HAP-1 (cell line): Measurements from ENCODE around the gene KCNK10.

Source experiments
- DNase-seq, 2 experiments: peaks; one replicate each; pipeline ENCODE4 v3.0.0-alpha.2; 2016 to 2020; ENCODE audit warnings: low spot score in 2 of 2
- H3K27me3 ChIP-seq: fragments of 250-450 bp; sonication (Bioruptor Pico); 2 replicates; pipeline ENCODE4 v1.5.1; 2020; ENCODE audit warnings: low read depth, mild to moderate bottlenecking, moderate library complexity
- H3K36me3 ChIP-seq: fragments of 250-450 bp; sonication (Bioruptor Pico); replicated peaks from 2 replicates; pipeline ENCODE4 v1.5.1; 2020; ENCODE audit warnings: mild to moderate bottlenecking
- H3K4me1 ChIP-seq: fragments of 250-450 bp; sonication (Bioruptor Pico); 2 replicates; pipeline ENCODE4 v1.5.1; 2020; ENCODE audit warnings: mild to moderate bottlenecking
- H3K4me3 ChIP-seq: fragments of 250-450 bp; sonication (Bioruptor Pico); 2 replicates; pipeline ENCODE4 v1.5.1; 2020; ENCODE audit warnings: mild to moderate bottlenecking, moderate library complexity
- H3K9me3 ChIP-seq: fragments of 250-450 bp; sonication (Bioruptor Pico); 2 replicates; pipeline ENCODE4 v1.5.1; 2020; ENCODE audit warnings: mild to moderate bottlenecking, moderate library complexity
- in situ Hi-C: fragments of 300-500 bp; cut with MboI; formaldehyde crosslinking; loops from 3 replicates; pipeline ENCODE4 v1.14.3; 2020; ENCODE audit warnings: low sequenced_read_pairs, inconsistent platforms, mixed read lengths

KCNK10 gene

DNA sequence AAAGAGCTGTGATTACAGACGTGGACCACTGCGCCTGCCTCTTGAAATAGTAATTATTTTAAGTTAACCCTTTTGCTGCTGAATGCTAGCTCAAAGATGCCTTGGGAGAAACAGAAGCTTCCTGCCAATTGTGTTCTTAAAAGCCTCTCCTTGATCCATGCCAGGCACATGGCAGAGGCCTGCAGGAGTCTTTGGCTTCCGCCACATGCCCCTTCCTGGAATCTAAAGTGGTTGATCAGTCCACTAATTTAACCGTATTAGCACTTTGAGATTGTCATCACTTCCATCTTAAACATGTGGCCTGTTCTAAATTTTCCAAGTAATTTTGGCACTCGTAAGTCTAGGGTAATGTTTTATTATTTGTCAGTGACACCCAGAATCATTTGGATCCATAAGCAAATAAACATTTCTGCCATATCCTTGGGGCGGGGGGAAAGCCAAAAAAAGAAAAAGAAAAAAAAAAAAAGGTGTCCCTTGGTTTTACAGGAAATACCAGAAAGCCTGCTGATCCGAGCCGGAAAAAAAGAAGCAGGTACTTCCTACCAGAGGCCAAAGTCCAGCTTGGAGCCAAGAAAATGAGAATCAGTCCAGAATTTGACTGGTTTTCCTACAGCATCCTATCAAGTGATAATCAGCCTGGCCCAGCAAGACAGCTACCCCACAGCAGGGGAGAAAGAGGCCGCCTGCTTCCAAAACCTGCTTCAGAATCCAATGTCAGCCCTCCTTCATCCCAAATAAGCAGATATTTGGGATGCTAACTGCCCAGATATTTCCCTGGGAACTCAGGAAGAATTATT is 104.8 kb downstream of the KCNK10 start:
- in situ Hi-C loops: no loop called here
- H3K36me3 ChIP-seq: no peaks in the 10 kb centered on the region
- no peaks in the 10 kb centered on the region for H3K27me3 ChIP-seq
- H3K4me3 ChIP-seq: no peak overlapping the region
- no peaks in the 10 kb centered on the region for H3K9me3 ChIP-seq
- no peak for DNase-seq
- H3K4me1 ChIP-seq: no peaks in the 10 kb centered on the region

DNA sequence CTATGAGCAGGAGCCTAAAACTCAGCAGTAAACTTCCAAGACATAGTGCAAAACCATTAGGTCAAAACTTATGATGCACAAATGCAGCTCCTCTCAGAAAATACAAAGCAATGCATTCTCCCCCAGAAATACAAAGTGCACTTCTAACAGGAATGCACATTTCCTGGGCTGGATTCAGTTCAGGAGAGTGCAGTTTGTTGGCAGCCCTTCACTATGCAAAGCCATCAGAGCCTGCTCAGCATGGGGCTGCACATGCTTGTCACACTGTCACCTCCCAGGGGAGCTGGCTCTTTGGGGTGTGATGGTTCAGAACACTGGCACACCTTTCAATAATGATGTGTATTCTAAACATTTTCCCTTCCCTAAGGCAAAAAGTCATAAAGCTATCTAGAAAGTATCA is 110.4 kb downstream of the KCNK10 start:
- no peaks in the 10 kb centered on the region for H3K36me3 ChIP-seq
- in situ Hi-C loops: no loop called here
- DNase-seq: no peak

GRCh38 chr14:88210426-88210825 is 112.6 kb downstream of the KCNK10 start:
- no peak for DNase-seq
- no peaks in the 10 kb centered on the region for H3K27me3 ChIP-seq
- no peaks in the 10 kb centered on the region for H3K36me3 ChIP-seq
- in situ Hi-C loops: no loop called here
- no peak overlapping the region for H3K4me3 ChIP-seq
- H3K4me1 ChIP-seq: no peaks in the 10 kb centered on the region
- no peaks in the 10 kb centered on the region for H3K9me3 ChIP-seq

More for the DNA sequence above, 110.4 kb downstream of the KCNK10 start:
- no peaks in the 10 kb centered on the region for H3K9me3 ChIP-seq
- no peaks in the 10 kb centered on the region for H3K4me1 ChIP-seq
- H3K4me3 ChIP-seq: no peak overlapping the region
- no peaks in the 10 kb centered on the region for H3K27me3 ChIP-seq

DNA sequence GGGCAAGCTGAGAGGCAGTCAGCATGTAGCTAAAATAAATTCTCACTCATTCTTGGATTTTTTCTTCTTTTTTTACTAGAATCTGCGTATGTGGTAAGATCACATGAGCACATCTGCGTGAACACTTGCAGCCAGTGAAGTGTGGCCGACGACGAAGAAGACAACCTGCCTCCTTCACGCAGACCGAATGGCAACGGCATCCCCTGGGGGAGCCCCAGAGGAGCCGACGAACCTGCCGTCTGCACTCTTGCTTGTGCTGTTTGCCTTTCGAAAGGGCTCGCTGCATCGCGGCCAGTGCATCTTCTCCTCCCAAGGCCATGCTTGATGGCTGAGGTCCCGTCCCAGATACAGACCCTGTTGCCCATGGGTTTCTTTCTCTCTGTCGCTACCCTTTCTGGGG is 113.8 kb downstream of the KCNK10 start:
- no peaks in the 10 kb centered on the region for H3K4me1 ChIP-seq
- in situ Hi-C loops: no loop called here
- no peaks in the 10 kb centered on the region for H3K9me3 ChIP-seq
- no peak for DNase-seq
- H3K27me3 ChIP-seq: no peaks in the 10 kb centered on the region
- no peaks in the 10 kb centered on the region for H3K36me3 ChIP-seq
- H3K4me3 ChIP-seq: no peak overlapping the region

DNA sequence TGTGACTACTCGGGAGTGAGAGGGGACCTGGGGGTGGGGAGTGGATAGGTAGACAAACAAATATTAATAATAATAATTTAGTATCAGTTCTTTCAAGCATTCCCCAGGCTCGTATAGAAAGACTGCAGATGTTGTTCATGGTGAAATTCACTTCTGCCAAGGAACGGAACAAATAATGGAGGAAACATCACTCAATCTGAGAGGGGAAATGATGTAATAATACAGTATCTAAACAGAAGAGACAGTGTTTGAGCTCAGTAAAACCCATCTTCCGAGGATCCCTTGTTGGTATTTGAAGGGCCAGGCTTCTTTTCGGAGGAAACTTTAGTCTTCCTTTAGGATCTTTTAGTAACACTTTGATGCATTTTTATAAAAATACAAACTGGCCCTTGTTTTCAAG is 114.2 kb downstream of the KCNK10 start:
- Histone ChIP-seq H3K9me3 (no peaks in the 10 kb centered on the region), H3K36me3 (no peaks in the 10 kb centered on the region), H3K4me3 (no peak overlapping the region), H3K27me3 (no peaks in the 10 kb centered on the region), H3K4me1 (no peaks in the 10 kb centered on the region)
- no peak for DNase-seq
- in situ Hi-C loops: no loop called here

DNA sequence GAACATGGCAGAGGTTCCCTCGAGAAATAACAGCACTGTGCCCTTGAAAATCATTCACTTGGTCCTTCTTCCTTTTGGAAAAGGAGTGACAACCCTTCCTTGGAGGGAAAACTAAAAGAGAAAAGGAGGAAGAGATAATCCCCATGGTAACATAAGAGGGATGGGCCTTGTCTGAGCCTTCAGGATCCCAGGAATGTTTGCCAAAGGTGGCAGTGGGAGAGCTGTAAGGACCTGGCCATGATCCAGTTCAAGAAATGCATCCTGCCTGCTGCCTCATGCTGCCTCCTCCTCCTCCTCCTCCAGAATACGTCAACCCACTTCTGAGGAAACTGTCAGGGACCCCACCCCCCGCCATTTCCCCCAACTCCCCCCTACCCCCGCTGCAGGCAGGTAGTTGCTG is 118.8 kb downstream of the KCNK10 start:
- Histone ChIP-seq H3K9me3 (no peaks in the 10 kb centered on the region), H3K27me3 (no peaks in the 10 kb centered on the region), H3K4me1 (no peaks in the 10 kb centered on the region), H3K4me3 (no peak overlapping the region), H3K36me3 (no peaks in the 10 kb centered on the region)
- DNase-seq: no peak
- in situ Hi-C loops: no loop called here

GRCh38 chr14:88203291-88203690 is 119.8 kb downstream of the KCNK10 start:
- Histone ChIP-seq H3K9me3 (no peaks in the 10 kb centered on the region), H3K27me3 (no peaks in the 10 kb centered on the region), H3K36me3 (no peaks in the 10 kb centered on the region), H3K4me1 (no peaks in the 10 kb centered on the region), H3K4me3 (no peak overlapping the region)
- no peak for DNase-seq
- in situ Hi-C loops: no loop called here

DNA sequence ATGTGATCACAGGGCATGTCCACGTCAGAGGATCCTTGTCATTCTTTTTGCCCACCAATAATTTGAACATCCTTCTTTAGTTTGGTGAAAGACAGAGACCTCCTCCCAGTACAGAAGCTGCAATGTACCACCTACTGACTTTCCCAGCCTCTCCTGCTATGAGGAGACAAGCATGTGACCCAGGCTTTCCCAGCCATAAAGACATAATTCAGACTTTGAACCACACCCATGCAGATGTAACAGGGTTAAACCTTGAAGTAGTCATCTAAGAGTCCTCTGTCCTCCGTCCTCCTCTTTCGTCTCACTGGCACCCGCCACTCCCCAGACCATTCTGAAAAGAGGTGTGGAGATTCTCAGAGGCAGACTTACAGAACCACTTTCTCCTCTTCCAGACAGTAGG is 120.8 kb downstream of the KCNK10 start:
- in situ Hi-C loops: no loop called here
- Histone ChIP-seq H3K27me3 (no peaks in the 10 kb centered on the region), H3K4me3 (no peak overlapping the region), H3K9me3 (no peaks in the 10 kb centered on the region), H3K4me1 (no peaks in the 10 kb centered on the region), H3K36me3 (no peaks in the 10 kb centered on the region)
- no peak for DNase-seq

GRCh38 chr14:88201851-88202250 is 121.2 kb downstream of the KCNK10 start:
- Histone ChIP-seq H3K4me3 (no peak overlapping the region), H3K9me3 (no peaks in the 10 kb centered on the region), H3K36me3 (no peaks in the 10 kb centered on the region), H3K4me1 (no peaks in the 10 kb centered on the region), H3K27me3 (no peaks in the 10 kb centered on the region)
- no peak for DNase-seq
- in situ Hi-C loops: no loop called here

DNA sequence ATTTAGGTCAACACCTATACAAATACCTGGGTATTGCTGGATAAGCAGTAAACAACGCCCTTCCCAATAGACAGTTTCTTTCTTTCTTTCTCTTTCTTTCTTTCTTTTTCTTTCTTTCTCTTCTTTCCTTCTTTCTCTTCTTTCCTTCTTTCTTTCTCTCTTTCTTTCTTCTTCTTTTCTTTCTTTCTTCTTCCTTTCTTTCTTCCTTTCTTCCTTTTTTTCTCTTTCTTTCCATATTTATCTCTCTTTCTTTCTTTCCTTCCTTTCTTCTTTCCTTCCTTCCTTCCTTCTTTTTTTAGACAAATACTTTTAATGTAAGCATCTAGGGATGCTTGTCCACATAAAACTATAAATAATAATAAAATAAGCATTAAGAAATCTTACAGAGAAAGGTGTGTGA is 123.2 kb downstream of the KCNK10 start:
- Histone ChIP-seq H3K27me3 (no peaks in the 10 kb centered on the region; the same call in none of the 2 replicates), H3K4me1 (no peaks in the 10 kb centered on the region; the same call in 1 of the 2 replicates), H3K4me3 (no peak overlapping the region), H3K36me3 (no peaks in the 10 kb centered on the region), H3K9me3 (no peaks in the 10 kb centered on the region)
- in situ Hi-C loops: no loop called here
- no peak for DNase-seq

- Histone ChIP-seq H3K4me3 (no peak overlapping the region), H3K9me3 (no peaks in the 10 kb centered on the region), H3K36me3 (no peaks in the 10 kb centered on the region), H3K4me1 (no peaks in the 10 kb centered on the region; the same call in 1 of the 2 replicates), H3K27me3 (no peaks in the 10 kb centered on the region; the same call in none of the 2 replicates)
- no peak for DNase-seq
- in situ Hi-C loops: no loop called here
Measured at GRCh38 chr14:88198446-88198845, 124.6 kb downstream of the KCNK10 start.

- Histone ChIP-seq H3K9me3 (no peaks in the 10 kb centered on the region), H3K27me3 (no peaks in the 10 kb centered on the region; the same call in none of the 2 replicates), H3K4me1 (no peaks in the 10 kb centered on the region; the same call in 1 of the 2 replicates), H3K4me3 (no peak overlapping the region), H3K36me3 (no peaks in the 10 kb centered on the region)
- no peak for DNase-seq
- in situ Hi-C loops: no loop called here
Measured at GRCh38 chr14:88196925-88197324, 126.1 kb downstream of the KCNK10 start.

GRCh38 chr14:88196116-88196890 is 126.8 kb downstream of the KCNK10 start:
- H3K36me3 ChIP-seq: no peaks in the 10 kb centered on the region
- H3K27me3 ChIP-seq: no peaks in the 10 kb centered on the region; the same call in none of the 2 replicates
- no peak for DNase-seq
- H3K9me3 ChIP-seq: no peaks in the 10 kb centered on the region
- no peaks in the 10 kb centered on the region; the same call in 1 of the 2 replicates for H3K4me1 ChIP-seq
- in situ Hi-C loops: no loop called here
- H3K4me3 ChIP-seq: no peak overlapping the region

- H3K4me3 ChIP-seq: no peak overlapping the region
- H3K27me3 ChIP-seq: no peaks in the 10 kb centered on the region; the same call in none of the 2 replicates
- H3K9me3 ChIP-seq: no peaks in the 10 kb centered on the region
- no peaks in the 10 kb centered on the region; the same call in 1 of the 2 replicates for H3K4me1 ChIP-seq
- no peaks in the 10 kb centered on the region for H3K36me3 ChIP-seq
- DNase-seq: no peak
- in situ Hi-C loops: no loop called here
Measured at GRCh38 chr14:88195676-88196075, 127.4 kb downstream of the KCNK10 start.
